GM11168 (cell line): ENCODE data around the gene PLPP2.

Source experiments
- in situ Hi-C: fragments of 300-500 bp; cut with MboI; formaldehyde crosslinking; loops from one replicate; pipeline ENCODE4 v1.12.0; 2022; ENCODE audit warnings: low sequenced_read_pairs; ENCODE audit not compliant: unreplicated experiment

The PLPP2 gene

DNA sequence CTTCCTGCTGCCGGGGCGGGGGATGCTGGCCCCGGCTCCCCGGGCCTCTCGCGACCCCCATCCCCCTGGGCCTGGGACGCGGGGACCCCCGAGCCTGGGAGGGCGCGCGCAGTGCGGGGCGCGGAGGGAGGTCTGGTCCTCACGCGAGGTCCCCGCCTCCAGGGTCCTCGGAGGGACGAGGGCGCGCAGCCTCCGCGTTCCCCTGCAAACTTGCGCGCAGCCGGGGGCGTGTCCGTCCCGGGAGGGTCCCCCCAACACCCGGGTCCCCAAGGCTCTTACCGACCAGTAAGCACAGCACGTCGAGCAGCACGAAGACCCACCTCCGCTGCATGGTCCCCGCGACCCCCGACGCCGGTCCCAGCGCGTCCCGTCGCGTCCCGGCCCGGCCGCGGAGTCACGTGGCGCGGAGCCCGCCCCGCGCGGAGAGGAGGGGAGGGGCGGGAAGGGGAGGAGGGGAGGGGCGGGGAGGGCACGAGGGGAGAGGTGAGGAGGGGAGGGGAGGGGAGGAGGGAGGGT, at the start of gene PLPP2:
TSS of gene PLPP2 (minus strand) at position 398 of the 516 bp plus-strand sequence. CDS start at position 331, 67 bp downstream.
- in situ Hi-C loops: no loop called here

DNA sequence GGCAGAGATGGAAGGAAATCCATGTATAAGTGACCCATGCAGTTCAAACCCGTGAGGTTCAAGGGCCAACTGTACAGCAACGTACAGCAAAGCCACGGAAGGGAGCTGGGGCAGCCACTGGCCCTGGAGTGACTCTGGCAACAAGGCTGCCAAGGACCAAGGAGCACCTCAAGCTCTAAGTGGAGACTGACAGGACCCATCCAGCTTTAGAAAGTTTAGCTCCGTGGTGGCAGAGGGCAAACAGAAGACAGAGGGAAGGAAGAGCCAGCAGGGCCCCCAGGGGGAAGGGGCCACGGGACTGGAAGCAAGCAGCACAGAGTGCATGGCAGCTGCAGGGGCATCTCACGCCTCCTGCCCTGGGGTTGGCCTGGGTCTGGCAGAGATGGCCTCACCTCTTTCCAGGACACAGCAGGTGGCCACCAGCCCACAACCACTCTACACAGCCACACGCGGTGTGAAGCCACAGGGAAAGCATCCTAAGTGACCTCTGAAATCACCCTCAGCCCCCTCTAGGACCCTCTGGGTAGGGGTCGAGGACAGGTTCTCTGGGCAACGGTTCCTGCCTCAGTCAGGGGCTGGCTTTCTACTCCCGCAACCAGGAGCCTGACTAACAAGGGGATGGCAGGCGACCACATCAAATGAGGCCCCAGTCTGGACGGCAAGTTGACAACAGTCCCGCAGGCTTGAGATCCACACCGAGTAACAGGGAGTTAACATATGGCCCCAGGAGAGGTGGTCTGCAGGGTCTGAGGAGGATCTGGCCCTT, 49.6 kb upstream of the PLPP2 start:
- in situ Hi-C loops: no loop called here

DNA sequence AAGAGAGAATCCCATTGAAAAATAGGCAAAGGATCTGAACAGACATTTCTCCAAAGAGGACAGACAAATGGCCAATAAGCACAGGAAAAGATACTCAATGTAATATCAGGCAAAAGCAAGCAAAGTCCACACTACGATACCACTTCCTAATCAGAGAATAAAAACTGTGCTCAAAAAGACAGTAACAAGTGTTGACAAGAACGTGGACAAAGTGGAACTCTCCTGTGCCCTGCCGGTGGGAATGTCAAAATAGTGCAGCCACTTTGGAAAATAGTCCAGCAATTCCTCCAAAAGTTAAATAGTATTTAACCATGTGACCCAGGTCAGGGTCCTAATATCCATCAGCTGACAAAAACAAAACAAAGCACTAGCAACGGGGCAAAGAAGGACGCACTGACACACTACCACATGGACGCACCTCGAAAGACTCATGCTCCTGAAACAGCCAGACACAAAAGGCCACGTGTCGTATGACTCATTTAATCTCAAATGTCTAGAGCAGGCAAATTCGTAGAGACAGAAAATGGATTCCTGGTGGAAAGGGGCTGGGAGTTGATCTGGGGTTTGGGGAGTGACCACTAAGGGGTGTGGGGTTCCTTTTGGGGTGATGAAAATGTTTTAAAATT, 48.2 kb upstream of the PLPP2 start:
- in situ Hi-C loops: no loop called here

DNA sequence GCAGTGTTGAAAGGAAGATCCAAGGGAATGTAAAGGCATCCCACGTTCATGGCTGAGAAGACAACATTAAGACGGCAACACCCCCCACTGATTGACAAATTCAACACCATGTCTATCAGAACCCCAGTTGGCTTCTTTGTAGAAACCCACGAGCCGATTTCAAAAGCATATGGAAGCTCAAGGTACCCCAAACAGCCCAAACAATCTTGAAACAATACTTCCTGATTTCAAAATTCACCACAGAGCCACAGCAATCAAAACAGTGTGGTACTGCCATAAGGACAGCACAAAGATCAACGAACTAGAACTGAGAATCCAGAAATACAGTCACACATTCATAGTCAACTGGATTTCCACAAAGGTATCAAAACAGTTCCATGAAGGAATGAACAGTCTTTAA, 47.2 kb upstream of the PLPP2 start:
- in situ Hi-C loops: no loop called here

DNA sequence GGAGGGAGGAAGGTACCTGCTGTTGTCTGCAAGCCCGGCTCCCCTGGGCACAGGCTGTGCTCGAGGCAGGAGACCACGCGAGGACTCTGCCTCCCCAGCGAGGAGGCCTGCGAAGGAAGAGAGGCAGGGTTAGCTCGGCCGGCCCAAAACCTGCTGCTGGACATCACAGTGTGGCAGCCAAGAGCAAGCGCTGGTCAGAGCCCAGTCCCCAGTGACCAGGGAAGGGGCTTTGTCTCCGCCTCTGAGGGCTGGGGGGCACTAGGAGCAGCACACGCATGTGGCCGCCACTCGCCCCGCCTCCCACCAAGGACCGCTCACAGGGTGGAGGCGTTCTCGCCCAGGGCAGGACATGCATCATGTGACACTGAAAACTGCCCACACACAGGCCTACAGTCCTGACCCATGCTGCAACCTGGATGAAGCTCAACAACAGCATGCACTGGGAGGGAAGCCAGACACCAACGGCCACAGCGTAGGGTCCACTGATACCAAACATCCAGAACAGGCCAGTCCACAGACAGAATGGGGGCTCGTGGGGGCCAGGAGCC, 44.9 kb upstream of the PLPP2 start:
- in situ Hi-C loops: no loop called here

DNA sequence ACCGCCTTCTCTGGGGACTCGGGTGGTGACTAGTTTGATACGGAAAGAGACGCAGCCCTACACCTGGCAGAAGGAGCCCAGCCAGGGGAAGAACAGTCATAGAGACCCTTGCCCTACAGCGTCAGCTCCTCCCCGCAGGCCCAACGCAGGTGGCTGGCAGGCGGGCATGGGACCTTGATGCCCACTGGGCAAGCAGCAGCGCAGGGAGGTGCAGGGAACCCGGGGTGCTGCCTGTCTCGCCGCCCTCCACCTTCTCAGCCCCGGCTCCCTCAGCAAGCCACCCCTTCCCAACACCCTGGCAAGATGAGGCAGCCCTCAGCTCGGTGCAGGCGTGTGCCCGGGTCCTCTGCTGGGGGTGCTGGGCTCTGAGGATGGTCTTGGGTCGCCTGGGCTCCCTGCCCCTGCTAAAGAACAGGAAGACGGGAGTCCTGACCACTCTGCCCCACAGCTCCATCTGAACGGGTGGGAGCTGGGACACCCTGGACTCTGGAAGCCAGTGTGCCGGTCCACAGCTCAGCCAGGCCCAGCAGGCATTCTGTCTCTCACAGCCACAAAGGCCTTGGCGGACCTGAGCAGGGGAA, 44.4 kb upstream of the PLPP2 start:
- in situ Hi-C loops: no loop called here

DNA sequence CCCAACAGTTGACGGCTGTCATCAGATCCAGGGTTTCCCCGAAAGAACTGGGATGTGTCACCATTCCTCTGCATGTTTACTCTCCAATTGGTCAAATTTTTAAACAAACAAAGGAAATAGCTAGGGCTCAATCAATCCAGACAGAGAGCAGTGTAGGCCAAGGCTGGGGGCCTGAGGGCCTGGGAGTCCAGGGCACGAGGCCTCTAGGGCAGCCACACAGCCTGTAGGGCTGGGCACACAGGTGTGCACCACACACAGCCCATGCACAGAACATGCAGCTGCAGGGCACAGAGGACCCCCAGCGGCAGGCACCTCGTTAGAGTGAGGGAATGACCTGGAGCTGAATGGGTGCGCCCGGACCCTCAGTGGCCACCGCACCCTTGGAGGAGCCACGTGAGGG, 43.9 kb upstream of the PLPP2 start:
- in situ Hi-C loops: no loop called here

DNA sequence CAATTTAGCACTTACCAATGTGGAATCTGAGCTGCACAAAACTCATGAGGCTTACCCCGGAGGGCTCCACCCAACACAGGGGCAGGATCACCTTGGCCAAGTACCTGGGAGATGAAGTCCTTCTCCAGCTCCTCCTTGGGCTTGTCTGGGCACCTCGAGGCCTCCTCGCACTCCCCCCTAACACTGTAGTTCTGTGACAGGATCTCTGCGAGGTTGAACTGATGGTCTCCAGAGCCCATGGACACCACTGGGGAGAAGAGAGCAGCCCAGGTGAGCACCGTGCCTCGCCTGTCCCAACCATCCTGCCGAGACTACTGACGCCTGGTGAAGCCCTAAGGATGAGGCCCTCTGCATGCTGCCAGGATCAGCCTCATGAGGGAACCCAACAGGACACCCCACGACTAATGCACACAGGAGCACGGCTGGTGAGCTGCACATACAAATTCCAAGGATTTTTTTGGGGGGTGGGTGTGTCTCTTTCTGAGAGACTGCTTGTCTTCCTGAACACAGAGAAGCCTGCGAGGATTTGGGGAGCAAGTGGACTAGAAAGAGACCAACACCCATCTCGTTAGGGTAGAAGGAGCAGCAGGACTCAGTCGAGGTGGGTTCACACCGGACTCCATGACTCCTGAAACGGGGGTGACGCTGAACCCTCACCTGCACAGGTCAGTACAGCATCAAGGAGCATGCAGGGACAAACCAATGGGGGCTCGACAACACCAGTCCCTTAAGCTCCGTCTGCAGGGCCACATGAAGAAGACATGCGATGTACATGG, 43.3 kb upstream of the PLPP2 start:
- in situ Hi-C loops: no loop called here

DNA sequence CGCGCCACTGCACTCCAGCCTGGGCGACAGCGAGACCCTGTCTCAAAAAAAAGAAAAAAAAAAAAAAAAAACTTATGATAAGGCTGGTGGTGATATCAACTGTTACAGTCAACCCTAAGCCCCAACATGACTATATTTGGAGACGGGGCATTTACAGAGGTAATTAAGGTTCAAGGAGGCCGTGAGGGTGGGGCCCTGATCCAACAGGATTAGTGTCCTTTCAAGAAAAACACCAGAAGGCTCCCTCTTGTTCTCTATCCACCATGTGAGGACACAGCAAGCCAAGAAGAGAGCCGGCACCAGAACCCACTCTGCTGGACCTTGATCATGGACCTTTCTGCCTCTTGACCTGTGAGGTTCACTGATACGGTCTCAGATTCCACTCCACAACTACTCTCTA, 39.3 kb upstream of the PLPP2 start:
- in situ Hi-C loops: no loop called here

DNA sequence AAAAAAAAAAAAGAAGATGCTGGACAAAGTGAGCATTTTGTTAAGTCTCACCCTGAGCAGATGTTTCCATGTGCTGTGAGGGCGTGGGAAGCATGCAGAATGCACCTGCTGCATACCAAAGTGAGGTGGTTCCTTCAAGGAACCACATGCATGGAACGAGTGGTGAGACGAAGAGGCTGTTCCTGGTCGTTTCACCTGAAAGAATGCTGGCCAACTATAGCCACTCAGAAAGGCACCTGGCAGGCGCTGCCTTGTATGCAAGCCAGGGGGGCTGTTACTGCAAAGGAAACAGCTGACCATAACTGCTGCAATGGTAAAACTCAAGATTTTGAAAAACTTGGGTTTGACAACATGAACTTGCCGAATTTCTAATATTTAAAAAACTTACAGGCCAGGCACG, 38.7 kb upstream of the PLPP2 start:
- in situ Hi-C loops: no loop called here

DNA sequence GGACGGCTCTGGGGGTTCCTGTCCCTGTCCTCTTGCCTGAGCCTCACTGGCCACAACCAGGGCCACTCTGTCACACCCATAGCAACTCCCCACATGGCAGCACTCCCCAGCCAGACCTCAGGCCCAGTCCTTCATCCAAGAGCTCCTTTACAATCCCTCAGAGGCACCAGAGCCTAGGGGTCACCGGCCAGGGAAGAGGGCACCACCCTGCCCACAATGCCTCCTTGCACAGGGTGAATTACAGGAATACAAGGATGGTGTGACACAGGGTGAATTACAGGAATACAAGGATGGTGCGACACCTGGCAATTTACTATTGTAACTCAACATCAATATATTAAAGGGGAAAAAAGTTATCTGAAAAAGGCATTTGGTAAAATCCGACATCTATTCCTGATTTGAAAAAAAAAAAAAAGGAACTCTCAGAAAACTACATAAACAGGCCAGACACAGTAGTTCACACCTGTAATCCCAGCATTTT, 36.9 kb upstream of the PLPP2 start:
- in situ Hi-C loops: no loop called here

DNA sequence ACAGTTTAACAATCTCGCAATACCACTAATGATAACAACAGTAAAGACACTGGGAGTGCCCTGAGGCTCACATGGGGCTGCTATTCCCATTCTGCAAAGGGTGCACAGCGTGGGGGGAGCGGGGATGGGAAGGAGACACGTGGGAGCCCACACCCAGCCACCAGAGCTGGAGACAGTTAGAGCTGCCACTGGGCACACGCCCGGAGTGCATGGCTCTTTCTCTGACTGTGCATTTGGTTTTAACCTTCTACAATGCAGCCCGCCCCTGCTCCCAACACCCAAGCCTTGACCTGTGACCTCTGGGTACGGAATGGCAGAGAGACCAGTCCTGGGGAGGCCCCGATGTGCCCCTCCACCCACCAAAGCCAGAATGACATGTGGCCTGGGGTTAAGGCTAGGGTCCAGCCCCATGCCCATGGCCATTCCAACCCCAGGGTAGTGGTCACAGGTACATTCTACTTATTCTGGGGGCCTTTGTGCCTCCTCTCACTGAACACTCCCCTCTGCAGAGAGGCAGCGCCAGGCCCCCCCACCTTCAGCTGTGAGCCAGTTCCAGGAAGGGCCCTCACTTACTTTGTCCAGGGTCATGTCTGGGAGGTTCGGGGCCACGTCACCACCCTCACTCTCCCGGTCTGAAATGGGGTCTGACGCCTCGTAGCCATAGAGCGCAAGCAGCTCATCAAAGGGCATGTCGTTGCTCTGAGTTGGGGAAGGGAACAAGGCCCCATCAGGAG, 36.3 kb upstream of the PLPP2 start:
- in situ Hi-C loops: no loop called here

DNA sequence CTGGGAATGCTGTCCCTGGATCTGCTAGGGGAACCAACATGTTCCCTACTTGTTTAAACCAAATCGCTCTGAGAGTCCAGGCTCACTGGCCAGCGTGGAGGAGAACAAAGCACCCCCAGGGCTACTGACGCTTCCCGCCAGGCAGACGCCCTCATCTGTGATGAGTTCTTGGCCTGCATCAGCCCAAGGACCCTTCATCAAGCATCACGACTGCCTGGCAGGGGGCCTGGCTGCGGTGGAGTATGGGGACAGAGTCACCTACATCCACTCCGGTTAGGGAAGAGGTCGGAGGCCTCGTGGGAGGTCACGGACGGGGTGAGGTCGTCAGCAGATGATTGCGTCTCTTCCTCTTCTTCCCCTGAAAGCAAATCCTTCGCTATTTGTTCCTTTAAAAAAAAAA, 35.7 kb upstream of the PLPP2 start:
- in situ Hi-C loops: no loop called here

DNA sequence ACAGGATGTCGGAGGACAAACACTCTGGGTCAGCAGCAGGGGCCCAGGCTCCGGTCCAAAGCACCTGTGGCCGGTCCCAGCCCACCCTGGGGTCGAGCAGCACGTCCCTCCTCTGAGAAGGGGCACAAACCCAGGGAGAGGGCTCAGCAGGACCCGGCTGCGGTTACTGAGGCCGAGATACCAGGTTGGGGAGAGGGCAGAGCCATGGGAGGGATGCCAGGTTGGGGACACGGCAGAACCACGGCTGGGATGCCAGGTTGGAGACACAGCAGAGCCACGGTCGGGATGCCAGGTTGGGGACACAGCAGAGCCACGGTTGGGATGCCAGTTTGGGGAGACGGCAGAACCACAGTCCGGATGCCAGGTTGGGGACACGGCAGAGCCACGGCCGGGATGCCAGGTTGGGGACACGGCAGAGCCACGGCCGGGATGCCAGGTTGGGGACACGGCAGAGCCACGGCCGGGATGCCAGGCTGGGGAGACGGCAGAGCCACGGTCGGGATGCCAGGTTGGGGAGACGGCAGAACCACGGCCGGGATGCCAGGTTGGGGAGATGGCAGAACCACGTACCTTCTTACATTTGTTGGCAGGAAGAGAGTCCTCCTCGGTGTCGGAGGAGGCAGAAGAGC, 34.8 kb upstream of the PLPP2 start:
- in situ Hi-C loops: no loop called here

DNA sequence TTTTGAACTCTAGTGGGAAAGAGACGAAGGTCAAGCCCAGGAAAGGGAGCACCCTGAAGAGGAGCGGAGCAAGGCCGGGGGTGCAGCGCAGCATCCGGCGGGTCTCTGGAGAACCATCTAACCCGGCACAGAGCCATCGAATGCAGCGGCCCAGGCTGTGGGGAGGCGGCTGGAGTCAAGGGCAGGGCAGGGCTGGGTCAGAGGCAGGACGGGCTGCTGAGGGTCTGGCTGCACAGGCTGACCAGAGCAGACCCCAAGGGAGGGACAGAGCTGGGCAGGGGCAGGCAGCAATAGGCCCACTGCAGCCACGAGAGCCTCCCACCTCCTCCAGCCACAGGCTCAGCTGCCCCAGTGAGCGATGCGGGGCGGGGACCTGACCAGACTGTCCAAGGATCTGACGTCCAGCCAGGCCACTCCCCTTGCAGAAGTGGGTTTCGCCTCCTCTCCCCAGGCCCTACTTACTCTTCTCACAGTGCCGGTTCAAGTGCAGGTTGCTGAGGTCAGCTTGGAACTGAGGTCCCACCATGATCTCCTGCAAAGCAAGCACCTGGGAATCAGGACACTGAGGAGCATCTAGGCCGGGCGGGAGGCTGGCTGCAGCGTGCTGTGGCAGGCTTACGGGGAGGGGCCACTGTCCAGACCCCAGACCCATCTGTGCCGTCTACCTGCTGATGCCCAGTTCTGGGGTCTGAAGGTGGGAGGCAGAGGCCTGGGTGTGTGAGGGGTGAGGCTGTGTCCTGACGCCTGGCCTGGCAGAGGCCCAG, 34.2 kb upstream of the PLPP2 start:
- in situ Hi-C loops: no loop called here

DNA sequence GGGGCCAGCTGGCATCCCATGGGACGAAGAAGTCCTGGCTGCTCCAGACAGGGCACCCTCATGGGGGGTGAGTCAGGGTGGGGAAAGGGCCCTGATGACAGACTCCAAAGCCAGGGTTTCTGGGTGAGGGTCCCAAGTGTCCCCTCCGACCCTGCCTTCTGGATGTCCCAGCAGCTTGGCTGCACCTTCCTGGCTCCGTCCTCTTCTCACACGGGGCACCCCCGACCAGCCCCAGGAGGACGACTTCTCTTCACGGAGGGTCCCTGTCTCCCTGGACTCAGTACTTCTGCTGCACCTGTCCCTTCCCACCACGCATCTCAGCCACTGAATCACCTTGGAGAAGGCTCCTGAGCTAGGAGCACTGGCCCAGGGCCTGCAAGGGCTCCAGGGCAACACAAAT, 33.5 kb upstream of the PLPP2 start:
- in situ Hi-C loops: no loop called here

DNA sequence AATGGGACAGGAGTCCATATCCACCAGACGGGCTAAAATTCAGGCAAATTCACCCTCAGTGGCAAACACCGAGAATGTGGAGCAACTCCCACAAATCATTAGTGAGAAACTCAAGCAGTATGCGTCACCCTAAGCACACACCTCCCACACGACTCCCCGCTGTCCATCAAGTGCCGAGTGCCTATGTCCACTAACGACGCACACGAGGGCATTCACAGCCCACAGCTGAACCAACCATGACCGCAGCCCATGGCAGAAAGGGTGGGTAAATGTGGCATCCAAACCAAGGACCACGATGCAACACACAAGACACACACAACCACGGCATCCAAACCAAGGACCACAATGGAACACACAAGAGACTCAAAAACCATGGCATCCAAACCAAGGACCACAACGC, 31.4 kb upstream of the PLPP2 start:
- in situ Hi-C loops: no loop called here

DNA sequence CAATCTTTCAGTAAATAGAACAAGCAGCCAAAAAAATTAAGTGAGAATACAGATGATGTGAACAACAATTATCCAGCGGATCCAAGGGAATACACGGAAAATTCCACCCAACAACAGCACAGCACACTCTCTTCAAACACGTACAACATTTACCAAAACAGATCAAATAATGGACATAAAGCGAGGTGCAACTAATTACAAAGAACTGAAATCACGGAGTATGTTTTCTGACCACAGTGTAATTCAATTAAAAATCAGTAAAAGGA, 27.2 kb upstream of the PLPP2 start:
- in situ Hi-C loops: no loop called here
